Mucosa of rectum (tissue), 2 donors: ENCODE data around the gene ZNF581.

Experiments
- H3K27ac ChIP-seq, 2 donors: one replicate each; pipeline ENCODE4 v1.7.0; 2013; ENCODE audit warnings: inconsistent platforms in 2 of 2, low read depth in 2 of 2, low read length in 2 of 2
- H3K27me3 ChIP-seq, 2 donors: one replicate each; pipeline ENCODE4 v1.7.0; 2013; ENCODE audit warnings: low read length in 2 of 2; ENCODE audit not compliant: control insufficient read depth in 2 of 2, insufficient read depth in 2 of 2
- H3K36me3 ChIP-seq, 2 donors: one replicate each; pipeline ENCODE4 v1.7.0; 2013; ENCODE audit warnings: low read length in 2 of 2; ENCODE audit not compliant: control insufficient read depth in 2 of 2, insufficient read depth in 2 of 2
- H3K4me1 ChIP-seq, 2 donors: one replicate each; pipeline ENCODE4 v1.7.0; 2013; ENCODE audit warnings: low read length in 2 of 2, mild to moderate bottlenecking in 1 of 2; ENCODE audit not compliant: control insufficient read depth in 2 of 2, insufficient read depth in 2 of 2
- H3K4me3 ChIP-seq, 2 donors: one replicate each; pipeline ENCODE4 v1.7.0; 2013; ENCODE audit warnings: low read length in 2 of 2
- H3K9ac ChIP-seq, 2 donors: one replicate each; pipeline ENCODE4 v1.7.0; 2013; ENCODE audit warnings: low read length in 2 of 2, low read depth in 1 of 2, mild to moderate bottlenecking in 1 of 2
- H3K9me3 ChIP-seq, 2 donors: one replicate each; pipeline ENCODE4 v1.7.0; 2013; ENCODE audit warnings: low read length in 2 of 2; ENCODE audit not compliant: control insufficient read depth in 2 of 2
- donor health status: healthy.
- donor health status: Normal muscosa, but diverticular disease.

The ZNF581 gene

DNA sequence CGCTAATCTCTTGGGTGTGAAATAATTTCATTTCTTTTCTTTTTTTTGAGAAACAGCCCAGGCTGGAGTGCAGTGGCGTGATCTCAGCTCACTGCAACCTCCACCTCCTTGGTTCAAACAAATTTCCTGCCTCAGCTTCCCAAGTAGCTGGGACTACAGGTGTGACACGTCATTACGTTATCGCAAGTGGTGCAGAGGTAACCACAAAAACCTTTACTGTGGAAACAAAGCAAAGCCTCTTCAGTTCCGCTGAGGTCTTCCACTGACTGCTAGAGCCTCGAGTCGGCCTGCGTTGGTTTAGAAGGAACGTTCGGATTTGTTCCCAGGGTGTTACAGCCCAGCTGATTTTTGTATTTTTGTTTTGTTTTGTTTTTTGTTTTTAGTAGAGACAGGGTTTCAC, 17.1 kb upstream of the ZNF581 start:
- peaks cover 0 to 4% of the 10 kb centered on the region in 2 donors for H3K4me1 ChIP-seq
- no peak overlapping the region for H3K9ac ChIP-seq

DNA sequence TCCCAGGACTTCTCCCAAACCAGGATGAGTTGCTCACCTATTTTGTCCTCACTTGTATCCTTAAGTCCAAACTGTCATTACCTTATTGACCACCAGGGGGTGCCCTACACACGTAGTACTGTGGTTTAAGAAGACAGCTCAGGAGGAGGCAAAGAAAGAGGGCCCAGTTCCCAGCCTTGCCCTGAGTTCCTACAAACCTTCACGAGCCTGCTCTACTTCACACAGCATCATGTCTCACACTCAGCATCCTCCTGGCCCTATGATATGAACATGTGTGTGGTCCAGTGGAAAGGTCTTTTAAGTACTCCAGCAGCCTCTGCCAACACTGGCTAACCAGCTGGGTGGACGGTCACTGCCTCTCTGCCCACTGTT, 11.0 kb upstream of the ZNF581 start:
- Histone ChIP-seq H3K9ac (peak overlapping the region in 1 of 2 donors; percentile 60), H3K27me3 (no peaks in the 10 kb centered on the region), H3K9me3 (no peaks in the 10 kb centered on the region), H3K27ac (no peak overlapping the region), H3K4me3 (no peak overlapping the region), H3K4me1 (peaks cover 16 to 25% of the 10 kb centered on the region in 2 donors), H3K36me3 (no peaks in the 10 kb centered on the region)

More for the DNA sequence above, 17.1 kb upstream of the ZNF581 start:
- Histone ChIP-seq H3K9me3 (no peaks in the 10 kb centered on the region), H3K36me3 (peaks cover 0 to 3% of the 10 kb centered on the region in 2 donors), H3K27ac (no peak overlapping the region), H3K27me3 (no peaks in the 10 kb centered on the region), H3K4me3 (no peak overlapping the region)

DNA sequence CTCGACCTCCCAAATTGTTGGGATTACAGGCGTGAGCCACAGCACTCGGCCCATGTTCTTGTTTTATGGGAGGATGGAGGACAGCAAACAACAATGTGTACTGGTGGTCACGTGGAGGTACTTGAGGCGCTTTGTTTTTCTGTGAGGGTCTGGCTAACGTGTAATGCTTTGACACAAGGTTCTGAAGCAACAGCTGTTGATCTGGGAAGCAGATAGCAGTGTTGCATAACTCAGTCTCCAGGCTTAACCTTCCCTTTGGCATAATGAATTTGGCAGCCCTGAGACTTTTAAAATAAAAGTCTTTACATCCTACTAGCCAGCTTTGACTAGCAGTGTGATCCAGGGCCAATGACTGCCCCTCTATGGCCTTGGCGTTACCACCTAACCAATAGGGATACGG, 9.6 kb upstream of the ZNF581 start:
- Histone ChIP-seq H3K36me3 (no peaks in the 10 kb centered on the region), H3K27ac (no peak overlapping the region), H3K9ac (no peak overlapping the region), H3K27me3 (no peaks in the 10 kb centered on the region), H3K4me1 (peaks cover 16 to 26% of the 10 kb centered on the region in 2 donors), H3K9me3 (no peaks in the 10 kb centered on the region), H3K4me3 (peak overlapping the region in 1 of 2 donors; percentile 99)

DNA sequence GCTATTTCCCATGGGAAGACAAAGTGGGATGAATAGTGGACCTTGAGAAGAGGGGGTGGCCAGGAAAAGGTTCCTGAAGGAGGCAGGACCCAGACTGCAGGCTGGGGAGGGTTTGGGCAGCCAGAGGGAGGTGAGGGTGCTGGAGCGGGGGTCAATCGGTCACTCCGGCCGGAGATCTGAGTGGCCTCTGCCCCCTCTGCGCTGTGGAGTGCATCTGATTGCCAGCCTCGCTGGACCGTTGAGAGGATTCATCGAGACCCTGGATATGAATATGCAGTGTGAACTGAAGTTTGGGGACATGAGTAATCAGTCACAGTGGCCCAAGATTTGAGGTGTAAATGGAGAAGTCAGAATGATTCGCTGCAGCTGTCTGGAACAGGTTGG, 8.1 kb upstream of the ZNF581 start:
- peak overlapping the region; percentile 84 to 93 for H3K27ac ChIP-seq
- H3K9me3 ChIP-seq: no peaks in the 10 kb centered on the region
- peak overlapping the region; percentile 96 to 99 for H3K9ac ChIP-seq
- H3K4me3 ChIP-seq: peak overlapping the region; percentile 94 to 99
- H3K36me3 ChIP-seq: no peaks in the 10 kb centered on the region
- peaks cover 21 to 30% of the 10 kb centered on the region in 2 donors for H3K4me1 ChIP-seq
- no peaks in the 10 kb centered on the region for H3K27me3 ChIP-seq

DNA sequence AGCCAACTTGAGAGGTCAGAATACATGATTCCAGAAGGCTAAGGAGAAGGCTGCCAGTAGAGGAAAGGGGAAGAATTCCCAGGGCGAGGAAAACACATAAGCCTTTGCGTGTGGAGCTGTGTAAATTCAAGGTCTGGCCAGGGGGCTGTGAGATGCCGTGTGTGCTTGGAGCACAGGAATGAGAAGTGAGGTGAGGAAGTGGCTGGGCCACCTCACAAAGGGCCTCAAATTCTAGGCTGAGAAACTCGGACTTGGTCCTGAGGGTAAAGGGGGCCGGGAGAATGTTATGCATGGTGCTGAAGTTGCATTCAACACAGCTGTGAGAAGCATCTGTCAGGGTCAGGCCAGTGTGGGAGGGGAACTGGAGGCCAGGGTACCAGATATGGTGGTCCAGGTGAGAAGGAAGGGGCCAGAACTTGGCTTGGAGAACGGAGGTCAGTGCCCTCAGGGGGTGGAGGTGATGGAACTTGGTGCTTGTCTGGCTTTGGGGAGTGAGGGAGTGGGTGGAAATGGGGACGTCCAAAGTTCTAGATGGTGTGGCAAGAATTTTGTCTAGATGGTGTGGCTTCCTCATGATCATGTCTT, 7.5 kb upstream of the ZNF581 start:
- H3K27ac ChIP-seq: peak overlapping the region in 1 of 2 donors; percentile 93
- no peaks in the 10 kb centered on the region for H3K36me3 ChIP-seq
- peaks cover 24 to 33% of the 10 kb centered on the region in 2 donors for H3K4me1 ChIP-seq
- H3K27me3 ChIP-seq: no peaks in the 10 kb centered on the region
- H3K9ac ChIP-seq: peak overlapping the region; percentile 96 to 99
- peak overlapping the region; percentile 94 to 99 for H3K4me3 ChIP-seq
- no peaks in the 10 kb centered on the region for H3K9me3 ChIP-seq

DNA sequence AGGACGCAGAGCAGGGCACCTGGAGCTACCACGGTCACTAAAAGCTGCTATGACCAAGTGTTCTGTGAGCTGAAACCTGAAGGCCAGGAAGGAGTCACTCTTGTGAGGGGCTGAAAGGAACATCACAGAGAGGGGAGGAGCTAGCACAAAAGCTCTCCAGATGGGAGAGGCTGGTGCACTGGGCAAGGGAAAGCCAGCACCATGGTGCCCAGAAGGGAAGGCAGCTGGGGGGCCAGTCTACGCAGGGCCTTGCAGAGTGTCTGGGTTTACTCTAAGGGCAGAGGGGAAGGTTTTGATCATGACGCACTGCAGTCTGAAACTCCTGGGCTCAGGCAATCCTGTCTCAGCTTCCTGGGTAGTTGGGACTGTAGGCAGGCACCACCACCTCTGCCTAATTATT, 6.7 kb upstream of the ZNF581 start:
- Histone ChIP-seq H3K4me1 (peaks cover 26 to 37% of the 10 kb centered on the region in 2 donors), H3K27me3 (no peaks in the 10 kb centered on the region), H3K9me3 (no peaks in the 10 kb centered on the region), H3K4me3 (peak overlapping the region in 1 of 2 donors; percentile 99), H3K36me3 (no peaks in the 10 kb centered on the region), H3K27ac (no peak overlapping the region), H3K9ac (no peak overlapping the region)

DNA sequence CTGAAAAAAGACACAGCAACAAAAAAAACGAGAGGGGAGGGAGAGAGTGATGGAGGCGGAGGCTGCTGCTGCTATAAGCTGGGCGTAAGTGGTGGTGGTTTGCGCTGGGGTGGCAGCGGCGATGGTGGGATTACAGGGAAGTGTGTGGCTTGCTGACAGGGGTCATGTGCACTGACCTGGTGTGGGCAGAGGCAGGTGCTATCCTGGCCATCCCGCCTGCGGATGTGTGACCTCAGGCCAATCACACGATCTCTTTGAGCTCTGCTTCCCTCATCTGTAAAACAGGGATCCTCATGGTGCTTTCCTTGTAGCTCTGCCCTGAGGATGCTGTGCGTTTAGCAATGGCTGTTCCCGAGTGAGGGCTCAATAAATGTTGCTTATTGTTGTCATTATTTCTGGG, 5.9 kb upstream of the ZNF581 start:
- no peaks in the 10 kb centered on the region for H3K36me3 ChIP-seq
- no peaks in the 10 kb centered on the region for H3K9me3 ChIP-seq
- H3K27me3 ChIP-seq: no peaks in the 10 kb centered on the region
- no peak overlapping the region for H3K27ac ChIP-seq
- H3K9ac ChIP-seq: no peak overlapping the region
- H3K4me1 ChIP-seq: peaks cover 31 to 37% of the 10 kb centered on the region in 2 donors
- H3K4me3 ChIP-seq: no peak overlapping the region

DNA sequence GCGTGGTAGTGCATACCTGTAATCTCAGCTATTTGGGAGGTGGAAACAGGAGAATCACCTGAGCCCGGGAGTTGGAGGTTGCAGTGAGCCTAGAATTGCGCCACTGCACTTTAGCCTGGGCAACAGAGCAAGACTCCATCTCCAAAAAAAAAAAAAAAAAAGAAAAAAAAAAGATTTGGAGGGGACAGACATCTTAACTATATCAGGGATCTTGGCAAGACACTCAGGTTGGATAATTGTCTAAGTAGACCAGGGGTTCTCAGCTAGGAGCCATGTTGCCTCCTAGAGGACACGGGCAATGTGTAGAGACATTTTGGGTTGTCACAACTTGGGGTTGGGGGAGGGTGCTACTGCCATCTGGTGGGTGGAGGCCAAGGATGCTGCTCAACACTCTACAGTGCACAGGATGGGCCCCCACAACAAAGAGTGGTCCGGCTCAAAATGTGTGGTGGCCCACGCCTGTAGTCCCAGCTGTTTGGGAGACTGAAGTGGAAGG, 4.5 kb upstream of the ZNF581 start:
- Histone ChIP-seq H3K9ac (no peak overlapping the region), H3K27me3 (no peaks in the 10 kb centered on the region), H3K9me3 (no peaks in the 10 kb centered on the region), H3K36me3 (no peaks in the 10 kb centered on the region), H3K4me3 (no peak overlapping the region), H3K27ac (no peak overlapping the region), H3K4me1 (peaks cover 40 to 44% of the 10 kb centered on the region in 2 donors)

DNA sequence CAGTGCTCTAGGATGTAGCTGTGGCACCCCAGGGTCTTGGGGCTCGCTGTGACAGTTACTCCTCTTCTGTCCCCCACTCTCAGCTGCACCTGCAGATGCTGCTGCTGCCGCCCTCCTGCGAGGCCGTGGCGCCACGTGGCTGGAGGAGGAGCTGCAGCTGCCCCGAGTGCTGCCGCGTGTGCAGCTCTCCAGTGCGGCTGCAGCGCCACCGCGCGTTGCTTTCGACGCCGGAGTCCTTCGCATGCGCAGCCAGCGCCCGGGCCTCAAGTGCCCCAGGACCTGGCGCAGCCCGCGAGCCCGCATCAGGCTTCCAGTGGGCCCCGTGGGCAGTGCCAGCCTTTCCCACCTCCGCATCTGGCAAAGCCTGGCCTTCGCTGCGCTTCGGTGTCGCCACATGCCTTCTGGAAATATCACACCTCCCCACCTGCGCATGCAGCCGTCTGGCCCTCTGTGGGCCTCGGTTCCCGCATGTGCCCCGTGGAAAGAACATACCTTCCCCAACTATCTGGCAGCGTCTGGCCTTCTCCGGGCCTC, 3.3 kb upstream of the ZNF581 start:
- peaks cover 0 to 7% of the 10 kb centered on the region in 2 donors for H3K36me3 ChIP-seq
- H3K27me3 ChIP-seq: no peaks in the 10 kb centered on the region
- H3K9me3 ChIP-seq: no peaks in the 10 kb centered on the region
- peak overlapping the region; percentile 73 to 81 for H3K27ac ChIP-seq
- peaks cover 41 to 55% of the 10 kb centered on the region in 2 donors for H3K4me1 ChIP-seq
- H3K9ac ChIP-seq: peak overlapping the region; percentile 50 to 56
- peak overlapping the region; percentile 69 to 71 for H3K4me3 ChIP-seq

DNA sequence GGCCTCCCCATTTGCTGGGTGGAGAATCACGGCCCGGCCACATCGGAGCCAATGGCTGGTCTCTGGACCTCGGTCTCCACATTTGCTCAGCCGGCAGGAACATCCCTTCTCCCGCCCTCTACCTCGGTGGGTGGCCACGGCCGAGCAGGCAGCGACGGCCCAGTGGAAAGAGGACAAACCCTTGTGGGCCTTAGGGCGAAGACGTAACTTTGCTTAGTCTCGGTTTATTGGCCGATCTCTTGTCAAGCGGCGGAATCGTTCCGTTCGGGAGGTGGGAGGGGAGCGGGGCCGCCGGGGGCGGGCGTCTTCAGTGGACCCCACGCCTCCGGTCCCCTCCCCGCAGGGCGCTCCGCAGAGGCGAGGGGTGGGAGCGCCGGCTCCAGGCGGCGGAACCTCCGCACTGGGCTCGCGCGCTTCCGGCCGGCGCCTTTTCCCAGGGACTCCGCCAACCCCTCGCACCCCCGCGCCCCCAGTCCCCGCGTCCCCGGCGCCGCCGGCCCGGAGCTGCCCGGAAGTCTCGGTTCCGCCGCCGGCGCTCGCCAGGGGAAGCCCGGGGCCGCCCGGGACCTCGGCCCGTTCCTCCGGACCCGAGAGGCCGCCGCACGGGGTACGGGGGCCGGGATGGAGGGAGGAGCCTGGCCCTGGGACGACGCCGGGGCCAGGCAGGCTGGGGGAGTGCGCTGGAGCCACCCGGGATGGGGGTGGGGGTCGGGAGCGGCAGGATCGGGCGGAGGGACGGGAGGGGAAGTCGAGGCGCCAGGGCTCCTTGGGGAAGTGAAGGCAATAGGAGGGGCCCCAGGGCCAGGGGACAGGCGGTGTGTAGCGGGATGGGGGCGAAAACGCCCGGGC, 2.6 kb upstream of the ZNF581 start, which contains the start of gene ZNF580:
Gene ZNF580, plus strand, starts transcription at position 426 of the 849 bp plus-strand sequence. CDS start 1,507 bp downstream, outside the sequence.
- Histone ChIP-seq H3K4me1 (peaks cover 34 to 49% of the 10 kb centered on the region in 2 donors), H3K9ac (peak within 1 kb of the TSS; percentile 50 to 68), H3K27ac (peak within 1 kb of the TSS; percentile 73 to 81), H3K27me3 (no peaks in the 10 kb centered on the region), H3K9me3 (no peaks in the 10 kb centered on the region), H3K36me3 (peaks cover 3 to 12% of the 10 kb centered on the region in 2 donors), H3K4me3 (peak within 1 kb of the TSS; percentile 69 to 86)
